Fibroblast of the aortic adventitia (primary cell): ENCODE measurements around the gene E2F2. TPM values are rescaled to one million over a fixed set of nuclear protein-coding genes. Genes with fewer than 3 reads are reported as not detected.
A peak's percentile ranks its signal among the peaks of the same experiment; 100 is the strongest.

ENCODE experiments used
- DNase-seq: peaks from one replicate; pipeline ENCODE4 v3.0.0-alpha.2; 2010; ENCODE audit warnings: low read depth
- H3K4me3 ChIP-seq: 2 replicates; pipeline ENCODE4 v1.5.1; 2011; ENCODE audit warnings: low read depth, mild to moderate bottlenecking, control low read depth, low read length, moderate library complexity
- total RNA-seq: library from RNA; depleted of rRNA; stranded (reverse); fragments of >200 nt; gene quantifications from 2 replicates; pipeline ENCODE4 v1.2.3, GENCODE V29; 2012; ENCODE audit warnings: low replicate concordance
- TF ChIP-seq, protein P1 (sequence below): IDR thresholded peaks from 2 replicates; pipeline ENCODE4 v1.5.1; 2011; ENCODE audit warnings: mild to moderate bottlenecking, low read length, control low read depth, inconsistent platforms; ENCODE audit not compliant: insufficient read depth

The E2F2 gene
- total RNA-seq, 1 donor: 5.6 TPM

DNA sequence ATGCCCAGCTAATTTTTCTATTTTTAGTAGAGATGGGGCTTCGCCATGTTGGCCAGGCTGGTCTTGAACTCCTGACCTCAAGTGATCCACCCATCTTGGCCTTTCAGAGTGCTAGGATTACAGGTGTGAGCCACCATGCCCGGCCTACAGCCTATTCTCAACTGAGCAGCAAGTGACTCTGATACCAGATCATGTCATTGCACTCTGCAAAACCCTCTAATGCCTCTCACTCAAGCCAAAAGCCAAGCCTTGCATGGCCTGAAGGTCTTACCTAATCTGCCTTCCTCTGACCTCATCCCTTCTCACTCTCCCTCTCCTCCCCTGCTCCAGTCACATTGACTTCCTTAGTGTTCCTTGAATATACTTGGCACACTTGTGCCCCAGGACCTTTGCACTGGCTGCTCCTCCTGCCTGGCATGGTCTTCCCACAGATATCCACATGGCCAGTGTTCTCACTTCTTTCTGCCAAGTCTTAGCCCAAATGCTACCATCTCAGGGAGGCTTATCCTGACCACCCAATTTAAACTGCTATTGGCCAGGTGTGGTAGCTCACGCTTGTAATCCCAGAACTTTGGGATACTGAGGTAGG, 38.8 kb downstream of the E2F2 start:
- no peak overlapping the region for H3K4me3 ChIP-seq
- no peak for DNase-seq
- TF ChIP-seq, protein P1, sequence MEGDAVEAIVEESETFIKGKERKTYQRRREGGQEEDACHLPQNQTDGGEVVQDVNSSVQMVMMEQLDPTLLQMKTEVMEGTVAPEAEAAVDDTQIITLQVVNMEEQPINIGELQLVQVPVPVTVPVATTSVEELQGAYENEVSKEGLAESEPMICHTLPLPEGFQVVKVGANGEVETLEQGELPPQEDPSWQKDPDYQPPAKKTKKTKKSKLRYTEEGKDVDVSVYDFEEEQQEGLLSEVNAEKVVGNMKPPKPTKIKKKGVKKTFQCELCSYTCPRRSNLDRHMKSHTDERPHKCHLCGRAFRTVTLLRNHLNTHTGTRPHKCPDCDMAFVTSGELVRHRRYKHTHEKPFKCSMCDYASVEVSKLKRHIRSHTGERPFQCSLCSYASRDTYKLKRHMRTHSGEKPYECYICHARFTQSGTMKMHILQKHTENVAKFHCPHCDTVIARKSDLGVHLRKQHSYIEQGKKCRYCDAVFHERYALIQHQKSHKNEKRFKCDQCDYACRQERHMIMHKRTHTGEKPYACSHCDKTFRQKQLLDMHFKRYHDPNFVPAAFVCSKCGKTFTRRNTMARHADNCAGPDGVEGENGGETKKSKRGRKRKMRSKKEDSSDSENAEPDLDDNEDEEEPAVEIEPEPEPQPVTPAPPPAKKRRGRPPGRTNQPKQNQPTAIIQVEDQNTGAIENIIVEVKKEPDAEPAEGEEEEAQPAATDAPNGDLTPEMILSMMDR: no peak

DNA sequence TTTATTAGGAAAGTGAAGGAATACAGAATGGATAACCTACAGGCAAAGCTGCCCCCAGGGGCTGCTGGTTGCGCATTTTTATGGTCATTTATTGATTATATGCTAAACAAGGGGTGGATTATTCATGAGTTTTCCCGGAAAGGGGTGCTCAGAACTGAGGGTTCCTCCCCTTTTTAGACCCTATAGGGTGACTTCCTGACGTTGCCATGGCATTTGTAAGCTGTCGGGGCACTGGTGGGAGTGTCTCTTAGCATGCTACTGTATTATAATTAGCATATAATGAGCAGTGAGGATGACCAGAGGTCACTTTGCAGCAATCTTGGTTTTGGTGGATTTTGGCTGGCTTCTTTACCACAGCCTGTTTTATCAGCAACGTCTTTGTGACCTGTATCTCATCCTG, 41.2 kb downstream of the E2F2 start:
- TF ChIP-seq, protein P1: no peak
- H3K4me3 ChIP-seq: no peak overlapping the region

GRCh38 chr1:23485002-23485332, 46.1 kb downstream of the E2F2 start:
- DNase-seq: no peak
- TF ChIP-seq, protein P1: no peak
- peak overlapping the region; percentile 47 for H3K4me3 ChIP-seq

More for the DNA sequence above, 41.2 kb downstream of the E2F2 start:
- no peak for DNase-seq

- H3K4me3 ChIP-seq: peak overlapping the region; percentile 70
- peak; percentile 95 for DNase-seq
- TF ChIP-seq, protein P1: no peak
These were observed 46.6 kb downstream of the E2F2 start for GRCh38 chr1:23484253-23485001.

DNA sequence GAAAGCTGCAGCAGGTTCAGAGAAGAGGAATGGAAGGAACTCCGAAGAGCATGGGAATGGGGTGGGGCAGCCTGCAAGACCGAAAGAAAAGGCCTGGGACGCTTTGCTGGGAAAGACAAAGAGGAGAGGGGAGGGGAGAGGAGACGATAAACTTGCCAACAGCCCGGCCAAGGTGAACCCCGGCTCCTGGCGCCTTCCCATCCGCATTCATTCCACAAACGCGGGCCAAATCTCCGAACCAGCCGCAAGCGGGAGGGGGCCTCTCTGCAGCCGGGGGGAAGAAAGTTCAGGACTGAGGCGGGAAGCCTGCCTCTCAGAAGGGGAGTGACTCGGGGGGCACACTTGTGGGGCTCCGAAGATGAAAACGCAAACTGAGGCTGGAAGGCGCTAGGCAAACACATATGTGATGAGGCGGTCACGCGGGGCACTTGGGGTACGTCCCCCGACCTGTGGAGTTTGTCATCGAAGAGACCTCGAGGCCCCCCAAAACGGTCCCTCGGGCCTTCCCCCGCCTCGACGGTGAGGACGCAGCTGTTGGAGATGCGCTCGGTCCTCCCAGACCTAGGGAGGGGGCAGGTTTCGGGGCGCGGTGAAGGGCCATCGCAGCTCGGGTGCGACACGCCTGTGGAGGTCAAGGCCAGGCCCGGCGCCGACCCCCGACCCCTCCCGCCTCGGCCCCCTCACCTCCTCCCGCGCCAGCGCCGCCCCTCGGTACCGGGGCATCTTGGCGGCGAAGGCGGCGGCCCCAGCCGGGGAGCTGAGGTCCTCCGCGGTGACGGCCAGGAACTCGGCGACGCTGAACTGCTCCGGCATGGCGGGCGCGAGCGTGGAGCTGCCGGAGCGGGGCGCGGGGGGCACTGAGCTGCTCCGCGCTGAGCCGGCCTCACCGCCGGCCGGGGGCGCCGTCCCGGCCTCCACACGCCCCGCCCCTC, 47.4 kb downstream of the E2F2 start, which contains the start of gene ASAP3:
Gene ASAP3 (minus strand): TSS at position 859 of the 932 bp plus-strand sequence. CDS start 46 bp downstream, at position 813.
- peak within 1 kb of the TSS; percentile 87 for H3K4me3 ChIP-seq
- peak; percentile 85 for DNase-seq
- TF ChIP-seq, protein P1: peak; percentile 23

DNA sequence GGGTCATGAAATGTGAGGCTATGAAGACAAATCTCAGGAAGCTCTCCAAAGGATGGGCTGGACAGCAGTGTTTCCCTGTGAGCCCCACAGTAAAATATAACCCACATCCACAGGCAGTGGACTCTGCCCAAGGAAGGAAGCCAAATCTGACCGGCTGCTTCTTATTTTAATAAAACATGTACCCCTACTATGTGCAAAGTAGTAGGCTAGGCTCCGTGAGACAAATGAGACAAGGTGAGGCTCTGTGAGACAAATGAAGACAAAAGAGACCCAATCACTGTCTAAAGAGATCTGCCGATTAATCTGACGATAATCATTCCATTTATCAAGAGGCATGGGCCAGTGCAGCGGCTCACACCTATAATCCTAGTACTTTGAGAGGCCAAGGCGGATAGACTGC, 49.1 kb downstream of the E2F2 start:
- peak overlapping the region; percentile 52 for H3K4me3 ChIP-seq
- no peak for DNase-seq
- TF ChIP-seq, protein P1: no peak
